ENCODE data around the gene NEU2.
"Not testable (repeated sequence)": the region's sequence is repeated elsewhere in the genome, so short reads cannot be mapped to it uniquely, and the experiment has no call there.

The NEU2 gene

GRCh38 chr2:233059547-233059796 is 27.0 kb downstream of the NEU2 start:
- no peak for DNase-seq (ENCODE audit: low read depth in 1 of 2, low spot score in 1 of 2)
- TF ChIP-seq JUND (IDR thresholded peaks at IDR 0.05; ENCODE audit: low read depth) = no peak
- in situ Hi-C loops (cut with HindIII; ENCODE audit: low pct_unique_long_range_greater_than_20kb, low sequenced_read_pairs) = no loop called here

GRCh38 chr2:233059797-233060500 is 27.5 kb downstream of the NEU2 start, which contains the start of gene INPP5D:
TSS of gene INPP5D (plus strand) at chr2:233060342. CDS start at chr2:233060479, 137 bp downstream.
- no peak for DNase-seq (ENCODE audit: low read depth in 1 of 2, low spot score in 1 of 2)
- no peak for TF ChIP-seq JUND (IDR thresholded peaks at IDR 0.05; ENCODE audit: low read depth)

GRCh38 chr2:233060501-233060979 is 28.1 kb downstream of the NEU2 start:
- no peak for DNase-seq (ENCODE audit: low read depth in 1 of 2, low spot score in 1 of 2)
- in situ Hi-C loops (cut with HindIII; ENCODE audit: low pct_unique_long_range_greater_than_20kb, low sequenced_read_pairs) = no loop called here

More at GRCh38 chr2:233059797-233060500, 27.5 kb downstream of the NEU2 start, which contains the start of gene INPP5D:
- in situ Hi-C loops (cut with HindIII; ENCODE audit: low pct_unique_long_range_greater_than_20kb, low sequenced_read_pairs) = no loop called here

GRCh38 chr2:233060980-233061590 is 28.6 kb downstream of the NEU2 start:
- TF ChIP-seq JUND (IDR thresholded peaks at IDR 0.05; ENCODE audit: low read depth) = no peak
- no peak for DNase-seq (ENCODE audit: low read depth in 1 of 2, low spot score in 1 of 2)
- in situ Hi-C loops (cut with HindIII; ENCODE audit: low pct_unique_long_range_greater_than_20kb, low sequenced_read_pairs) = no loop called here

More at GRCh38 chr2:233060501-233060979, 28.1 kb downstream of the NEU2 start:
- TF ChIP-seq JUND (IDR thresholded peaks at IDR 0.05; ENCODE audit: low read depth) = no peak

GRCh38 chr2:233061591-233062450 is 29.3 kb downstream of the NEU2 start:
- in situ Hi-C loops (cut with HindIII; ENCODE audit: low pct_unique_long_range_greater_than_20kb, low sequenced_read_pairs) = no loop called here
- TF ChIP-seq JUND (IDR thresholded peaks at IDR 0.05; ENCODE audit: low read depth) = no peak
- no peak for DNase-seq (ENCODE audit: low read depth in 1 of 2, low spot score in 1 of 2)

- no peak for DNase-seq (ENCODE audit: low read depth in 1 of 2, low spot score in 1 of 2)
- no peak for TF ChIP-seq JUND (IDR thresholded peaks at IDR 0.05; ENCODE audit: low read depth)
- in situ Hi-C loops (cut with HindIII; ENCODE audit: low pct_unique_long_range_greater_than_20kb, low sequenced_read_pairs) = no loop called here
Observed at GRCh38 chr2:233062451-233062850, 30.0 kb downstream of the NEU2 start.

GRCh38 chr2:233062946-233063268 is 30.4 kb downstream of the NEU2 start:
- in situ Hi-C loops (cut with HindIII; ENCODE audit: low pct_unique_long_range_greater_than_20kb, low sequenced_read_pairs) = no loop called here
- DNase-seq (ENCODE audit: low read depth in 1 of 2, low spot score in 1 of 2) = no peak
- no peak for TF ChIP-seq JUND (IDR thresholded peaks at IDR 0.05; ENCODE audit: low read depth)

- TF ChIP-seq JUND (IDR thresholded peaks at IDR 0.05; ENCODE audit: low read depth) = no peak
- DNase-seq (ENCODE audit: low read depth in 1 of 2, low spot score in 1 of 2) = no peak
- in situ Hi-C loops (cut with HindIII; ENCODE audit: low pct_unique_long_range_greater_than_20kb, low sequenced_read_pairs) = no loop called here
Observed at GRCh38 chr2:233063269-233063975, 30.9 kb downstream of the NEU2 start.

- in situ Hi-C loops (cut with HindIII; ENCODE audit: low pct_unique_long_range_greater_than_20kb, low sequenced_read_pairs) = no loop called here
- TF ChIP-seq JUND (IDR thresholded peaks at IDR 0.05; ENCODE audit: low read depth) = no peak
- DNase-seq (ENCODE audit: low read depth in 1 of 2, low spot score in 1 of 2) = no peak
Observed at GRCh38 chr2:233063976-233064411, 31.5 kb downstream of the NEU2 start.

- no peak for DNase-seq (ENCODE audit: low read depth in 1 of 2, low spot score in 1 of 2)
- TF ChIP-seq JUND (IDR thresholded peaks at IDR 0.05; ENCODE audit: low read depth) = no peak
- in situ Hi-C loops (cut with HindIII; ENCODE audit: low pct_unique_long_range_greater_than_20kb, low sequenced_read_pairs) = no loop called here
Observed at GRCh38 chr2:233064530-233065199, 32.2 kb downstream of the NEU2 start.

GRCh38 chr2:233065200-233065589 is 32.7 kb downstream of the NEU2 start:
- DNase-seq (ENCODE audit: low read depth in 1 of 2, low spot score in 1 of 2); in situ Hi-C loops (cut with HindIII; ENCODE audit: low pct_unique_long_range_greater_than_20kb, low sequenced_read_pairs): not testable (repeated sequence)

GRCh38 chr2:233065954-233066470 is 33.5 kb downstream of the NEU2 start:
- in situ Hi-C loops (cut with HindIII; ENCODE audit: low pct_unique_long_range_greater_than_20kb, low sequenced_read_pairs) = no loop called here
- DNase-seq (ENCODE audit: low read depth in 1 of 2, low spot score in 1 of 2) = no peak
- TF ChIP-seq JUND (IDR thresholded peaks at IDR 0.05; ENCODE audit: low read depth) = no peak
